DMS 273 treated with DMSO at 0.1 percent for 48 hours (cell line): ENCODE results near the gene MAD1L1.

ENCODE experiments used
- DNase-seq: peaks from one replicate; lab custom pipeline; 2025; lab: John Stamatoyannopoulos, UW

Gene MAD1L1

DNA sequence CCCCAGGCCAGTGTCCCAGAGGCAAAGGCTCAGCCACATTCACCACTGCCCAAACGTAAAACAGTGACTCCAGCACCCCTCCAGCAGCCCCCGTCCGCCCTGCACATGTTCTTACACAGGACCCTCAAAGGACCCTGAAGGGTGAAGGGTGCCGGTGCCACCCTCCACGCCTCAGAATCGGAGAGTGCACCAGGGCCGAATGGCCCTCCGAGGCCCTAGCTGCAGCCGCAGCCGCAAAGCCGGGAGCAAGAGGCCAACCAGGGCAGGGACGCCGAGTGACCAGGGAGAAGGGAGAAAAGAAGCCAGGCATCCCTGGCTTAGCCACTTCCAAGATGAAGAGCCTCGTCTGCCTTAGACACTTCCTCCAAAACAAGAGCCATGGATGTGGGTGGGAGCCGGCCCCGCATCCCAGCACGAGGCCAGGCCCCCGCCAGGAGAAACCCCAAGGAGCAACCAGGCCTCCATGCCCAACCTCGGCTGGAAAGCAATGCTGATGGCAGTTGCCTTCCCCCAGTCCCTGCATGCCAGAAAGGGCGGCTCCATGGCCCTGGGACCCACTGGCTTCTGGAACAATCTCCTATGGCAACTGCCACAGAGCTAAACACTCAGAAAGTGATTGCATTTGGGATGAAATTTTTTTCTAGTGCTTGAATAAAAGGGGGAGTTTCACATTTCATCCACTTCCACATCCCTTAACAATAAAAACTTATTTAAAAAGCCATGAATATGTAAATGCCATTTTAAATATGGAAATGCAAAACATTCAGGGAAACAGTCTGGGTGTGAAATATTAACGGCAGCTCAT lies 92.3 kb downstream of the MAD1L1 start:
- no peak for DNase-seq

- DNase-seq: no peak
Observed at GRCh38 chr7:2139004-2139699, 93.6 kb downstream of the MAD1L1 start.

DNA sequence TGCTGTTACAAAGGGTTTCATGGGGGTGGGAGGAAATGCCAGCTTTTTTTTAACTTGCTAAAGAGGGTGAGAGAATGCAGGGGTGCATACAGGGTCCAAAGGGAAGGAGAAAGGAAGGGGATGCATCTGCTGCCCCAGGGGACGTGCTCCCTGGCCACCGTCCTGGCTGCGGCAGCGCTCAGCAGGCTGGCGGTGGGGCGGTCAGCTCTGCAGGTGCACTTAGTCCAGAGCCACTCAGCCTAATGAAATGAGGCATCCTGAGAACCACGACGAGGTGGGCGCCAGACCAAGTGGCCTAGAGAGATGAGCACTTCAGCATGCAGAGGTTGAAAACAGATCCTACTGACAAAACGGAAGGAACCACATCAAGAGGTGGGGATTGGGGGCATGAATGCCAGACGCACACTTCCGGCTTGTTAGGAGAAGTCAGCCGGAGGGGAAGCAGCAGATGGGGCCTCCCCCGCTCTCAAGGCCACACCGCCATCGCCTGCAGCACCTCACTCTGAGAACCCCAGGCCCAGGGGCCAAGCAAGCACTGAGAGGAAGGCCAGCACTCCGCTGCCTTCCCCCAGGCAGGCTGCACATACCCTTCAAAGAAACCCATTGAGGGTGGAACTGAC lies 94.5 kb downstream of the MAD1L1 start:
- DNase-seq: no peak

GRCh38 chr7:2134740-2135139 lies 98.0 kb downstream of the MAD1L1 start:
- no peak for DNase-seq

GRCh38 chr7:2132243-2132642 lies 100.5 kb downstream of the MAD1L1 start:
- DNase-seq: no peak

GRCh38 chr7:2131800-2132199 lies 100.9 kb downstream of the MAD1L1 start:
- DNase-seq: no peak

DNA sequence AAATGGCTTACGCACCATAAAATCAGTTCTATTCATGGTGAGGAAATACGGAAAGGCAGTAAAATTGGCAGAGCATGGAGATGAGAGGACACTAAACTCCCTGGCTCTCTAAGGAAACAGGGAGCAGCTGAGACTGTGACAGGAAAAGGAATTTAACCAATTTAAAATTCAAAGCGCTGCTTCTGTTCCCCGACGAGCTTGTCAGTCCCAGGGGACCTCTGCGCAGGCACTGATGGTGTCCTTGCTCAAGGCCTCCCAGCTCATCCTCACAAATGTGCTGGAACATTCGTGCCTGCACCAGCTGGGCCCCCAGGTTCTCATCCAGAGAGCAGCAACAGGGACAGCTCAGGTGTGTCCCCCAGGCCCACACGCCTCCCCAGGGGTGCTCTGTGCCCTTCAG lies 101.4 kb downstream of the MAD1L1 start:
- no peak for DNase-seq

DNA sequence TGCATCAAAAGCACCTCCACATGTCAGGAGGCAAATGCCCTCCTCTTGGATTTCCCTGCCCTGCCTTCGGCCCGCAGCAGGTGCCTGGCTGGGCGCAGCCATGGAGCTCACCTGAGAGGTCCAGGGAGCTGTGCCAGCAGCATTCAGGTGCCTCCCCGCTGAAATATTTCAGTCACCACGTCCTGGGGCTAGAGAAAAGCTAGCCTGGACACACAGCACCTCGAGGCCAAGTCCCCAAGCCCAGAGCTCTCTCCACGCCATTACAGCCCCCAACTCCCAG lies 102.7 kb downstream of the MAD1L1 start:
- no peak for DNase-seq

GRCh38 chr7:2129323-2130095 lies 103.2 kb downstream of the MAD1L1 start:
- no peak for DNase-seq

- DNase-seq: no peak
Observed at GRCh38 chr7:2128601-2129322, 104.0 kb downstream of the MAD1L1 start.

DNA sequence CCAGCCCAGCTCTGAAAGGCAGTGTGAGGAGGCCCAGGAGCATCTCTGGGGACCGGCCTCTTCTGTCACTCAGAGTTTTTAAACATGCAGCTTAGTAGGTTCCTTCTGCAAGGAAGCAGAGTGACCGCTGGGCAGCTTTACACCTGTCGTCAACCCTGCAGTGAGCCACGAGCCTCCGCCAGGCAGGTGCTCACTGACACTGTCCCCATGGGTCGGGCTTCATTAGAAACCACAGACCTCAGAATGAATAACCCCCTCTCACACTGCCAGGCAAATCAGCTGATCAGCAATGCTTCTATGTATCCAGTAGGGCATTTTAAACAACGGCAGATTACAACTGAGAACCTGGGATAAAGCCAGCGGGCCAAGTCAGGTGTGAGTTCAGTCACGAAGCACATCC lies 106.1 kb downstream of the MAD1L1 start:
- no peak for DNase-seq

- DNase-seq: no peak
Observed at GRCh38 chr7:2125931-2126330, 106.8 kb downstream of the MAD1L1 start.

GRCh38 chr7:2124604-2125345 lies 108.0 kb downstream of the MAD1L1 start:
- no peak for DNase-seq

- no peak for DNase-seq
Observed at GRCh38 chr7:2123916-2124315, 108.8 kb downstream of the MAD1L1 start.

- DNase-seq: no peak
Observed at GRCh38 chr7:2123360-2123759, 109.4 kb downstream of the MAD1L1 start.

DNA sequence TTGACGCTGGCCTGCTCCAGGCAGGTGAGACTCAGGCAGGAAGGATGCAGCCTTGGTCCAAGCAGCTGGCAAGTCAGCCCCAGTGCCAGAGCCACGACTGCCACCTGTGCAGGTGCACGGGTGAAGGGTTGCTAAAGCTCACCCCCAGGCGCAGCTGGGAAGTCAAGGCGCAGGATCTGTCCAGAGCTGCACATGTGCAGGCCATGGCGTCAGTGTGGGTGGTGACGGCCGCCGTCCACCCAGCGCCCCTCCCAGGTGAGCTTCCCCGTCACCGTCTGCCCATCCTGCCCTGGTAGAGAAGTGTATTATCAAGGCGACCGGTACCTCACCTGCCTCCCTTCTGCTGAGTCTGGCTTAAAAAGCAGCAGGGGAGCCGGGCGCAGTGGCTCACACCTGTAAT lies 110.1 kb downstream of the MAD1L1 start:
- no peak for DNase-seq

DNA sequence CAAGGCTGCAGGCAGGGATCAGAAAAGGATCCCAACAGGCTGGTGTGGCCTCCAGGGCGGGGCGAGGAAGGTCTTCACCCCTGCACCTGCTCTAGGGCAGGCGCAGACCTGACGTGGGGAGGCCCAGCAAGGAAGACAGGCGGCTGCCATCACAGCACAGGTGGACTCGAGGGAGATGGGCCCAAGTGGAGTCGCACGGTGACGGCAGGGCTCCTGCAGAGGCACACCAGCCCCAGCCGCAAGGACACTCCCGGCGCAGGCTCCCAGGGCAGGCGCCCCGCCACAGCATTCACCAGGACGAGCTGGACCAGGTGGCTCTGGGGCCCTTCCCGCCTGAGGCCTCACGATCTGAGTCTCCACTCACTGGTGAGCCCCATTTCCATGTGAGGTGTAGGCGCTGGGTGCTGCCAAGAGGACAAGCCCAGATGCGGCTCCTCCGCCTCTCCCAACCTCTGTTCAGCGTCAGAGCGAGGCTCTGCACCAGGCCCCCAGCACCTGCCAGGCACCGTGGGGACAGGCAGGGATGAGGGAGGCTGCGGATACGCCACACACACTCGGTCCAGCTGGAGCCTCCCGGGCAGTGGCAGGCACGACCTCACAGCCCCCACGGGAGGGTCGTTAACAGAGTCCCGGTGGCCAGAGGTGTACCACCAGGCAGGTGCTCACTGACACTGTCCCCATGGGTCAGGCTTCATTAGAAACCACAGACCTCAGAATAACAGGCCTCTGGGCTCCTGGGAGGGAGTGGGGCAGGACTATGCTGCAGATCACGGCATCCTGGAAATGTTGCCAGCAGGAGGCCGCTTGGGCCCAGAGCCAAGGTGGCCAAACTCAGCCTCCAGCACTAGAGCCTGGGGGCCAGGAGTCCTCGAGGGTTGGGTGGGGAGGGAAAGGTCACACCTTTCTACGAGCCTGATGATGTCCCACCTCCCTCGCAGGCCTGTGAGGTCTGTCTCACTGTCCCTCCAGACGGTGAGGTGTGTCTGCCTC lies 111.6 kb downstream of the MAD1L1 start:
- DNase-seq: no peak

- no peak for DNase-seq
Observed at GRCh38 chr7:2120251-2120660, 112.5 kb downstream of the MAD1L1 start.

GRCh38 chr7:2118630-2119190 lies 114.0 kb downstream of the MAD1L1 start:
- DNase-seq: no peak

GRCh38 chr7:2118056-2118455 lies 114.7 kb downstream of the MAD1L1 start:
- no peak for DNase-seq
